Kidney glomerular epithelial cell (primary cell): ENCODE data around the gene TMEM45A.
"Not testable (repeated sequence)": the region's sequence is repeated elsewhere in the genome, so short reads cannot be mapped to it uniquely, and the experiment has no call there.

Source experiments
- DNase-seq: peaks from one replicate; lab custom pipeline; 2025; lab: John Stamatoyannopoulos, UW

Gene TMEM45A

DNA sequence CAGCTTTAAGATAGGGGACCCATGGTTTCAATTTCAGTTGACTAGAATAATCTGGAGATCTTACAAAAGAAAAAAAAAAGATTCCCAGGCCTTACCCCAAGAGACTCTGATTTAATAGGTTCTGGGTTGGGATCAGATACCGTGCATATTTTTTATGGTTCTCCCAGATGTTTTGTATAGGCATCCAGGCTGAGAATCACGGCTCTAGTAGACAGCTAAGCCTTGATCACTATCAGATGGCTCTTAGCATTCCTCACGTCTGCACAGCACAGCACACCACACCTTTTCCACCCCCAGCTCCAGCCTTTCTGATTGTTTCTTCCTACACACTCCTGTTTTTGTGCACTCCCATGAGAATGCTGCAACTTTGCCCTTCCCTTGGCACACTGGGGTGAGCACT lies 40.8 kb downstream of the TMEM45A start:
- DNase-seq = no peak

DNA sequence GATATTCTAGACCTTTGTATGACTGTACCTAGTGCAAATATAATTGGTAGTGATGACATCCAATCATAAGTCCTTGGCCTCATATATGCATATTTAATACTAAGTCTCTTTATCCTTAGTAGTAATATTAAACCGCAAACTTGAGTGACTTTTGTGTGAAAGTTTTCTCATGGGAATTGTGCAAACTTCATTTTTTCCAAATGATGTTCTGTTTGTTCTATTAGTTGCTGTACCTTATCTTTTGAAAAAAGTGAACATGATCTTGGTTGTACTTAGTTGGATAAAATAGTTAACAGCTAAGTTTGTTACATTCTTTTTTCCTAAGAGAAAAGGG lies 43.2 kb downstream of the TMEM45A start:
- no peak for DNase-seq

DNA sequence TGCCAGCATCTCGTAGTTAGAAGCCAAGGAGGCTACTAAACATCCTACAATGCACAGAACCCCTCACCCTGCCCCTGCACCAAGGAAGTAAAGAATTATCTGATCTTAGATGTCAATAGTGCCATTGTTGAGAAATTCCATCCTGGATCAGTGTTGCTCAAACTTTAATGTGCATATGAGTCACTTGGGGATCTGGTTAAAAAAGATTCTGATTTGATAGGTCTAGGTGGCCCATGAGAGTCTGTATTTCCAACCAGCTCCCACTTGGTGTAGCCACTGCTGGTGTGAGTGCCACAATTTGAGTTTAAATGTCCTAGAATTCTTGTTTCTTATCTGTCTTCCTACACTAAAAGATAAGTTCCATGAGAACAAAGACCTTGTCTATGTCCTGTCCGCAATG lies 43.7 kb downstream of the TMEM45A start:
- DNase-seq = no peak

DNA sequence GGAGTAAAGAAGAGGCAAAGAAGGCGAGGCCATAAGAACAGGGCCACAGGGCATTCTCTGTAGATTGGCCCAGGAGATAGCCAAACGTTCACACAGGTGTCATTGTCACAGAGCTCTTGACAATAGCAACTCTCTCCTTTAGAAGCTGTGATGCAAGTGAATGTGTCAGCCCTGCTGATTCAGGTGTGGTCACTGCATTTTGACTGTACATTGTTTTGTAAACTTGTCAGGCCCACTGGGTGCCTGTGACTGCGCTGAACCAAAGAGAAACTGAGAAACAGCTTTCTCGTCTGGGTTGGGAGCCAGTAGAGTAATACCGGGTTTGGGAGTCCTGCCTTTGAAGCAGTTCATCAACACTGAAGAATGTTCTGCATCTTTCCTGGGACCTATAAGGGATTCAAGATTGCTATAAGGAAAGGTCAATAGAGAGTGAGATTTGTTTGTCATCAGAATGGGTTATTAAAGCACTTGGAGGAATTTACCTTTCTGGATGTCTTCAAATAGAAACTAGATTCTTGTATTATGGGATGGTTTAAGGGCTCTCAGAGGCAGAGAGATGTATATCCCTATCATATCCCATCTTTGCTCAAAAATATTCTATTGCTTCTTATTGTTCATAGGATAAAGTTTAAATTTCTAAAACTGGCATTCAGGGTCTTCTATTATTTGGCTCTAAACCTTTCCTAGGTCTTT lies 45.4 kb downstream of the TMEM45A start:
- DNase-seq = no peak

DNA sequence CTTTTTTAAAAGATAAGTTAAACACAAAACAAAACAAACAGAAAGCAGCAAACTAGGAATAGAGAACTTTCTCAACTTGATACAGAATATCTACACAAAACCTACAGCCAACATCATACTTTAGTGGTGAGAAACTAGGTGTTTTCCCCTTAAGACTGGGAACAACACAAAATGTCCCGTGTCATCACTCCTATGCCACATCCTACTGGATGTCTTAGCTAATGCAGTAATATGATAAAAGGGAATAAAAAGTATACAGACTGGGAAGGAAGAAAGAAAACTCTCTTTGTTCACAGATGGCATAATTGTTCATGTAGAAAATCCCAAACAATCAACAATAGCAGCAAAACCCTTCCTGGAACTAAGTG lies 45.9 kb downstream of the TMEM45A start:
- DNase-seq = no peak

DNA sequence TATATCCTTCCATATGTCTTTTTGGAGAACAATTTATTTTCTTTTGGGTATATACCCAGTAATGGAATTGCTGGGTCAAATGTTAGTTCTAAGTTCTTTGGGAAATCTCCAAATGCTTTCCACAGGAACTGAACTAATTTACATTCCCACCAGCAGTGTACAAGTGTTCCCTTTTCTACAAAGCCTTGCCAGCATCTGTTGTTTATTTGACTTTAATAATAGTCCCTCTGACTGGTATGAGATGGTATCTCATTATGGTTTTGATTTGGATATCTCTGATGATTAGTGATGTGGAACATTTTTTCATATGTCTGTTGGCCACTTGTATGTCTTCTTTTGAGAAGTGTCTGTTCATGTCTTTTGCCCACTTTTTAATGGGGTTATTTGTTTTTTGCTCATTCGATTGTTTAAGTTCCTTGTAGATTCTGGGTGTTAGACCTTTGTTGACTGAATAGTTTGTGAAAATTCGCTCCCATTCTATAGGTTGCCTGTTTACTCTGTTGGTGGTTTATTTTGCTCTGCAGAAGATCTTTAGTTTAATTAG lies 48.4 kb downstream of the TMEM45A start:
- no peak for DNase-seq

DNA sequence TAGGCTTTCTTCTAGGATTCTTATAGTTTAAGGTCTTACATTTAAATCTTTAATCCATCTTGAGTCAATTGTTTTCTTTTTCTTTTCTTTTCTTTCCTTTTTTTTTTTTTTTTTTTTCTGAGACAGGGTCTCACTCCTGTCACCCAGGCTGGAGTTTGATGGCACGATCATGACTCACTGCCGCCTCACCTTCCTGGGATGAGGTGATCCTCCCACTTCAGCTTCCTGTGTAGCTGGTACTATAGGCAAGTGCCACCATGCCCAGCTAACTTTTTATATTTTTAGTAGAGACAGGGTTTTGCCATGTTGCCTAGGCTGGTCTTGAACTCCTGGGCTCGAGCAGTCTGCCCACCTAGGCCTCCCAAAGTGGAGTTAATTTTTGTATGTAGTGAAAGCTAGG lies 49.0 kb downstream of the TMEM45A start:
- DNase-seq = not testable (repeated sequence)

DNA sequence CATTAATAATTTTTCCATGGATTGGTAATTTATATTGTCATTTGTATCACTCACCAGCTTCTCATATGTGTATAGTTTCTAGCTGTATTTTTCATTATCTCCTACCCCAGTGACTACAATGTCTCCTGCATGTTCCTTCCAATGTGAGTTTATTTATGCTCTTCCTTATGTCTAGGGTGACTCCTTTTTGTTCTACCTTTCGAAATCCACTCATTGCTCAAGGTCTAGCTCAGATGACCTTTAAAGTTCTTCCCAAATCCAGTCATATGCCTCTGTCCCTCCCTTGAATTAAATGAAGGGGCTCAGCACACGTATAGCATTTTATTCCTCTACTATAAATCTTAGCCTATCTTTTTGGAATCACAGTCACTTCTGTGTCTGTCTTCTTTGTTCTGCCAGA lies 53.0 kb downstream of the TMEM45A start:
- no peak for DNase-seq

DNA sequence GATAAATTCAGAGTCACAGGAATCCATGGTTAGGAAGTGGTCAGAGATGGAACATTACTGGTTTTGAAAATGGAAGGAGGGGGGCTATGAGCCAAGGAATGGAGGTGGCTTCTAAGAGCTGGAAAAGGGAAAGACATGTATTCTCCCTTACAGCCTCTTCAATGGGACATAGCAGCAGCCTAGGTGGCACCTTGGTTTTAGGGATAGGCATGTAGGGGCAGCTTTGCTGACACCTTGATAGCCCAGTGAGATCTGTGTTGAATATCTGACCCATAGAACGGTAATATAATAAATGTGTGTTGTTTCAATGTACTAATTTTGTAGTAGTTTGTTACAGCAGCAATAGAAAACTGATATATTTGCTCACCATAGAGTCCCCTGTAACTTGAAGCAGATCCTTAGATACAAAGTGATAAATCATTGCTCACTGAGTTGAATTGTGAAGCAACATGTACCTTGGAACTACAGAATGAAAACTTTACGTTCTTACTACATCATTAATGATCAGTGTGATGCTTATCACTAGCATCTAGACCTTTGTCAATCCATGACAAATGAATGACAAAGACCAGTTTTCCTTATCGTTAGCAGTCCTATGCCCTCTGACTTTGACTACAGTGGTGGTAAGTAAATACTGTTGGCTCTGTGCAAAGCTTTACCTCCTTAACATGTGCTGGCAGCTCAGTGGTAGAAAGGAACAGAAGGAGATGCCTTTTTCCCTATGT lies 53.8 kb downstream of the TMEM45A start:
- DNase-seq = no peak

DNA sequence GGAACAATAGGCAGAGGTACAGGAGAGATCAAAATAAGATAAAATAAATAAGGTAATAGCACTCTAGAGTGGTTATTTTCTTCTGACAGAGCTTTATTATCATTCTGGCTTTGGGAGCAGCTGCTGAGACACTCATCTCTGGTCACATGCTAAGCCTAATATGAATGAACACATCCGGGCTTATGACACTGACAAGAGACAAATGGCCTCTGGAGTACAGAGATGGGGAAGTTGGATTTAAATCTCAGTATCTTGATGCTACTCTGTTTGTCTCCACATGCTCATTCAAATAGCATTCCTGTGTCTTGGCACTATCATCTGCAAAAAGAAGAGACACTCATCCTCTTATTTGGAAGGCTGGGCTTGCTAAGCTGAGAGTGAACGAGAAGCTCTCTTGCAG lies 55.6 kb downstream of the TMEM45A start:
- DNase-seq = no peak

DNA sequence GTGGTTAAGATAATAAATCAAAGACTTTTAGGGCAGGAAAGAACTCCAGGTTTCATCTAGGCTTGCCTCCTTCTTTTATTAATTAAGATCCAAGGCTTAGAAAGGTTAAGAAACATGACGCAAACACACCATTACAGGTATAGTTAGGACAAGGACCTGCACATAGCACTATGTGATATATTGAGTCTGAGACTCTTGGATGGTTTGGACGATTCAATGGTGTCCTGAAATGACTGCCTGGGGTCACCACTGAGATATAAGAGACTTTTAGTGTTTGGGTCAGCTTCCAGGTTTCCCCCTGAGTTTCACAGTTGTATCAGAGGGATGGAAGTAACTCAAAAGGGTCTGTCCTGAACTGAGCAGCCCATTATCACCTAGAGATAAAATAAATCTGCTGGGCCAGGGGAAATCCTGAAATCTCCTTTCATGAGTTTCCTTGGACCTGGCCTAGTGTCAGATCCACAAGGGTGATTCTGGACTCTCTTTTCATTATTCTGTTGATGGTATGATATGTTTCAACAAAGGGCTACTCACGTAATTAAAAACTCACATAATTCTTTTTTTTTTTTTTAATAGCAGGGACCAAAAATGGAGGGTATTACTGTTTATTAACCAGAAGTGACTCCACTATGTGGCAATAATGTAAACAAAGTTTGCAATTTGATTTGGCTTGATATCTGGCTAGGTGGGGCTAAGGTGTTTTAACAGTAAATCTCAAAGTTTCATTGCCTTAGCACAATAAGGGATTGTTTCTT lies 61.4 kb downstream of the TMEM45A start:
- DNase-seq = no peak

DNA sequence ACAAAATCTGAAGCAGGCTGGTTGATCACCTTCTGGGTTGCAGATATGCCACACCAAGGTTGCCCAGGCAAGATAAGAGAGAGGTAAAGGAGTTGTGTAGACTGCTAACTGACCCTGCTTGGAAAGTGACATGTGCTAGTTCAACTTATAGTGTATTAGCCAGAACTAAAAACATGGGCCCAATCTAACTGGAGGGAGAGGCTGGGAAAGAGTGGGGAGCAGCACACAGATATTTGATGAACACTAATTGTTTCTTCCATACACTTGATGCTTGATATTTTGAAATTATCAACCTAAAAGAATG lies 61.9 kb downstream of the TMEM45A start:
- DNase-seq = no peak

DNA sequence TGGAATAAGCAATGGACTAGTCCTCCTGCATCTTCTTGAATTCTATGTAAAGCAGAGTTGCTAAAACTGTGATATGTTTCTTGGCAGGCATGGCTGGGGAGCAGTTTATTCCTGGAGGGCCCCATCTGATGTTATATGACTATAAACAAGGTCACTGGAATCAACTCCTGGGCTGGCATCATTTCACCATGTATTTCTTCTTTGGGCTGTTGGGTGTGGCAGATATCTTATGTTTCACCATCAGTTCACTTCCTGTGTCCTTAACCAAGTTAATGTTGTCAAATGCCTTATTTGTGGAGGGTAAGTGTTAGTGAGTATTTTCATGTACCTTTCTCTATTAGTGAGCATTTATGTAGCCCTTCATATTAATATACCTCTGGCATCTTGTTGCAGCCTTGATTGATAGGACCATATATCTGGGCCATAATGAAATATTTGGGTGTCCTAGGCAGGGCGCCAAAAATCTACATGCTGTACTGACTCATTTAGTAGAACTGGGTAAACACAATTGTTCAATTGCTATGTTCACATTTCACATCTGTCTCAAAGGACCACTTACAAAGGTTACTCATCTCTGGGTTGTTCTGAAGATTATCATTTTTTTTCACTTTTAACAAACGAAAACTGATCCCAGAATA lies 64.4 kb downstream of the TMEM45A start:
- no peak for DNase-seq

DNA sequence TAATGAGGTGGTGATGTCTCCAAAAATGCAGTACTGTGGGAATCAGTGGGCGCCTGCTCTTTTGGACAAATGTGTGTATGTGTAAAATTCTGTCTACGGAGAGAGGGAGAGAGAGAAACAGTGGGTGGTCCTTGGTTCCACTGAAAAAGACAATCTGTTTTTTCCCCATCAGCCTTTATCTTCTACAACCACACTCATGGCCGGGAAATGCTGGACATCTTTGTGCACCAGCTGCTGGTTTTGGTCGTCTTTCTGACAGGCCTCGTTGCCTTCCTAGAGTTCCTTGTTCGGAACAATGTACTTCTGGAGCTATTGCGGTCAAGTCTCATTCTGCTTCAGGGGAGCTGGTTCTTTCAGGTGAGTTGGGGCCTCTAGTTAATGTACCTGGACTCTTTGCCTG lies 65.8 kb downstream of the TMEM45A start:
- DNase-seq = no peak

DNA sequence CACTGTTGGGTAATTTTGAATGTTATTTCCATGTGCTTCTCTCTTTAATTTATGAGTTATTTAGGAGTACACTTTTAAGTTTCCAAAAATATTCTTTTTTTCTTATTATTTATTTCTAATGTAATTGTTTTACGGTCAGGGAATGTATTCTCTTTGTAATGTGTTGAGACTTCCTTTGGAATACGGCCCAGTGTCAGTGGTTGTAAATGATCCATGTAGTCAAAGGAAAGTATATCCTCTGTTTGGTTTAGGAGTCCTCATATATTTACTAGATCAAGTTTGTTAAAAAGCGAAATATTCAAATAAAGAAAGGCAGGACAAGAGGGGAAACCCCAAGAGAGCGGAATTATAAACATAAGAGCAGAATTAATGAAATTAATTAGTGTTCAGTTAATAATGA lies 68.0 kb downstream of the TMEM45A start:
- no peak for DNase-seq

DNA sequence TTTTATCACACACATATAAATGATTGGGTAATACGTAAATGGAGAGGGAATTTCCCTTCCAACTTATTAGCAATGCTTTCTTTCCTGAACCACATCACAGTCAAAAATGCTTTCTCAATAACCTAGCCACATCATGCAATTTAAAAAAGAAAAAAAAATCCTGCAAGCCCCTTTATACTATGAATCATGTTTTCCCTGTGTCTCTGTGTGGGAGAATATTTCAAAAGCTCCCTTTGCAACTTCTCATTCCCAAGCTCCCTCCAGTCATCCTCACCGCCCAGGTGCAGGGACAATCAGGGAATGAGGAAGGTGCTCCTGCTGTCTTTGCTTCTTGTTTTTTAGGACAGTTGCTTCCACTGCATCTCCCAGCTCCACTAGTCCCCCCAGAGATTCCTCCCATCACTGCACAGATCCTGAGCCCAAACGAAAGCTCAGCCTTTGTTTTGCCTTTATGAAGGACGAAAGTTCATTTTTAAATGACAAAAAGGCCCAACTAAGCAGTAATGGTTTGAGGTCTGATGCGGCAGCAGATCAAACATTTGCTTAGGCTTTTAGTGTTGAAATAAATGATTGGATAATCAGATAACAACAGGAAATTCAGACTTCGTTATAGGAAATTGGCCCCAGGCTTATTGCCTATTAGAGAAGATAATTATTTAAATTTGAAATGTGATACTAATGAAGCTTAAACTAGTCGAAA lies 69.2 kb downstream of the TMEM45A start:
- DNase-seq = no peak

DNA sequence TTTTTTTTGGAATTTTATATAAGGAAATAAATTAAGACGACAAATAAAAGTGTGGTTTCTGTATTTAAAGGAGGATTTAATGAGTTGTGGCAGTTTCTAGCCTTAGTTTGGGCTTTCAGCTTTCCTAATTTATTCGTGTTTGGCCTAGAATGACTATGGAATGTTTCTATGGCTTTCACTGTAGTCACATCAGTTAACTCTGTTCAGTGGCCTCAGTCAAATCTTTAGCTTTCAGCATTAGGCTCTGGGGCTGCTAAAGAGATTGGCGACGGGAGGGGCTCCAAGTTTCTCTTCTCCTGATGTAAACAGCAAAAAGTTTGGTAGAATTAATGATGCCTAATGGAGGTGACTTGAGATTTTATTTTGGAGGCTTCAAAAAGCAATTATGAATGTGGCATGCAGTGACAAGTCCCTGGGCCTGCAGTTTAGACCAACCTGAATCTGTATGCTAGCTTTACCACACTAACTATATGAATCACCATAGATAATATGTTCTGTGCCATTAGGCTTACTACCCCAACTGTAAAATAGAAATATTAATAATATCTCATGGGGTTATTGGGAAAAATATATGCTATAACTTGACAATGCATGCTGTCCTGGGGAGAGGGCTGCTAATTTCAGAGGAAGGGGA lies 69.9 kb downstream of the TMEM45A start:
- DNase-seq = no peak

DNA sequence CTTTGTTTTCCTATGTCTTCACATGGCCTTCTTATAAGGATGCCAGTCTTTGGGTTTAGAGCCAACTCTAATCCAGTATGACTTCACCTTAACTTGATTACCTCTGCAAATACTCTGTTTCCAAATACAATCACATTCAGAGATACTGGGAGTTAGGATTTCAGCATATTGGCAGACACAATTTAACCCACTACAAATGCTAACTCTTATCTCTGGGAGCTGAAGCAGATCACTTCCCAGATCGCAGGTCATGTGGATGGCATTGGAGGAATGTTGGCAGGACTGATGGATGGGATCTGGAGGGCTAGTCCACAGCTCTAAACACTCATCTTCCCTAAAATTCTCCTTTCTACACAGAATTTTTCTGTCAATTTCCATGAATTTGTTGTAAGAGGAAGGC lies 70.8 kb downstream of the TMEM45A start:
- DNase-seq = no peak

DNA sequence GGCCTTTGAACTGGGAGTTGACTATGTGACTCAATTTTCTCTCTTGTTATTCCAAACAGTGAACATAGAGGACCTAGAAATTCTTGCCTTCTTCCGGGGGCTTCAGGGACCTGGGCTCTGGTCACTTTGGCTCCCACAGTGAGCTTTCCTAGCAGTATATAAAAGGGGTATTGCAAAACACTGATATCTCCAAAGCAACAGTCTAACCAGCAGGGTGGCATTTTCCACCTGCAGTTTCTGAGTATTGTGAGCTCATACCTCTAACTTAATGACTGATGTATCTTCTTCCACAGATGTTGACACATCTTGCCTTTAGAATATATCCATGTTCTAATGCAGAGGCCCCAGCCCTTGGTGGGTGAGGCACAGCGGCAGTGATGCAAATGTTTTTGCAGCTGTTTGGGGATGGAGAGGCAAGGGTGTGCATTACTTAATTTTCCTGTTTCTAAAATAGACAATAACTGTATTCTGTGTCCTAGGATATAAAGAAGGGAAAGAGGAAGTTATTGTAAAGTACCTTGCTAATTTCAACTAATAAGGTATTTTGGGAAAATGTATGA lies 71.3 kb downstream of the TMEM45A start:
- DNase-seq = no peak

DNA sequence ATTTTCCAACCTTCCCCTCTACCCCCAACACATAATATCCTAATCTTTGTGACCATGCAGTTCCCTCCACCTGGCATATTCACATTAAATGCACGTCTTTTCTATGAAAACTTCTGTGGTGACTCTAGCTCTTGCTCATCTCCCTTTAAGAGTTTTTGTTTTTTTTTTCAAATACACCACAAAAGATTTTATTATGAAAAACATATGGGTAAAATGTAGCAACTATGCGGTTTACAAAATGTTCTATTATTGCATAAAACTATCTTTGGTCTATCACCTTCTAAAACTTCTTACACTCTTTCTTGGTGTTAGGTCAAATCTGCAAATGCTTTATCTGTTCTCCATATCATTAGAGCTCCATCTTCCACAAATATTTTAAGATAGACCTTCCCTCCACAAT lies 78.4 kb downstream of the TMEM45A start:
- no peak for DNase-seq

DNA sequence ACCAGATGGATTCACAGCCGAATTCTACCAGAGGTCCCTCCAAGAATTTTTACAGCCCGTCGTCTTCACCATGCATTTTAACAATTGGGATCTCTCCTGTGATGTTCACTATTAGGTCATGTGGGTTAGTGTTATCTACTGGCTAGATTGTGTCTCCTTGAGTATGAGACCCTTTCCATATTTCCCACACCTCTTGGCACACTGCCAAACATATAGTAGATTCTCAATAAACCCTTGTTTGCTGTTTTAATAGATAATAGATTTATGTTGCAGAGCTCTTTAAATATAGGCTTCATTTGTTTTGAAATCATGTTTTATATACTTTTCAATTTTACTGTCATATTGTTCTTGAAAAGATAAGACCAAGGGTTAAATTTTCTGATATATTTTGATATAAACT lies 82.1 kb downstream of the TMEM45A start:
- no peak for DNase-seq
